HG02678 (cell line): ENCODE measurements around the gene GPRIN1.

Source experiments
- ATAC-seq: cut with Tn5 transposase; IDR thresholded peaks from one replicate; pipeline ENCODE4 v1.9.1; 2021; ENCODE audit warnings: mild to moderate bottlenecking, moderate library complexity; ENCODE audit not compliant: unreplicated experiment

Gene GPRIN1

GRCh38 chr5:176609724-176610434 lies at the start of gene GPRIN1:
TSS of gene GPRIN1 (minus strand) at chr5:176610156. CDS start at chr5:176599834, 10,322 bp downstream.
- peak; percentile 80 for ATAC-seq

- no peak for ATAC-seq
These were observed 49.5 kb upstream of the GPRIN1 start for GRCh38 chr5:176659512-176659839.

- ATAC-seq: peak; percentile 42
These were observed 49.0 kb upstream of the GPRIN1 start for GRCh38 chr5:176658817-176659511.

- peak; percentile 50 for ATAC-seq
These were observed 48.1 kb upstream of the GPRIN1 start for GRCh38 chr5:176658007-176658599.

- ATAC-seq: no peak
These were observed 46.6 kb upstream of the GPRIN1 start for GRCh38 chr5:176656467-176656990.

GRCh38 chr5:176654856-176655255 lies 44.9 kb upstream of the GPRIN1 start:
- no peak for ATAC-seq

GRCh38 chr5:176653401-176654385 lies 43.7 kb upstream of the GPRIN1 start:
- no peak for ATAC-seq

- ATAC-seq: no peak
These were observed 42.2 kb upstream of the GPRIN1 start for GRCh38 chr5:176652136-176652535.

- ATAC-seq: no peak
These were observed 41.6 kb upstream of the GPRIN1 start for GRCh38 chr5:176651472-176651980.

- ATAC-seq: no peak
These were observed 40.5 kb upstream of the GPRIN1 start for GRCh38 chr5:176650354-176650884.

GRCh38 chr5:176648474-176649194 lies 38.7 kb upstream of the GPRIN1 start:
- ATAC-seq: no peak

GRCh38 chr5:176647843-176648473 lies 38.0 kb upstream of the GPRIN1 start:
- ATAC-seq: no peak

- ATAC-seq: peak; percentile 93
These were observed 37.3 kb upstream of the GPRIN1 start, which contains the start of gene TSPAN17 for GRCh38 chr5:176647030-176647842. TSS of gene TSPAN17 (plus strand) at chr5:176647484. CDS start at chr5:176647616, 132 bp downstream.

GRCh38 chr5:176646707-176647029 lies 36.7 kb upstream of the GPRIN1 start:
- no peak for ATAC-seq

GRCh38 chr5:176646049-176646706 lies 36.2 kb upstream of the GPRIN1 start:
- ATAC-seq: no peak

GRCh38 chr5:176644878-176645670 lies 35.1 kb upstream of the GPRIN1 start:
- ATAC-seq: no peak

GRCh38 chr5:176644294-176644693 lies 34.3 kb upstream of the GPRIN1 start:
- ATAC-seq: no peak
